Caco-2 (cell line): ENCODE data around the gene DBH. TPM values are rescaled to one million over a fixed set of nuclear protein-coding genes. Genes with fewer than 3 reads are reported as not detected.

Source experiments
- BruUV-seq: library from RNA; stranded (reverse); fragments of 400-500 nt; replicated peaks from 2 replicates; lab custom pipeline; 2021; lab: Mats Ljungman, UMichigan
- CTCF ChIA-PET: fragments of 300-600 bp; sonication (Branson Sonifier 250); formaldehyde crosslinking; loops from one replicate; lab custom pipeline; 2022; ENCODE audit warnings: antibody characterized with exemption; lab: Charles Lee
- POLR2A ChIA-PET: fragments of 300-600 bp; sonication (Branson Sonifier 250); formaldehyde crosslinking; loops from one replicate; lab custom pipeline; 2022; ENCODE audit warnings: antibody characterized with exemption; lab: Charles Lee
- DNase-seq, 2 experiments: peaks; one replicate each; pipeline versions ENCODE4 v3.0.0 to v3.0.0-alpha.2; 2020 to 2022
- H3K27me3 ChIP-seq: replicated peaks from 2 replicates; pipeline ENCODE4 v1.6.0; 2011; ENCODE audit warnings: low read length; ENCODE audit not compliant: control insufficient read depth, insufficient read depth
- H3K36me3 ChIP-seq: 2 replicates; pipeline ENCODE4 v1.5.1; 2011; ENCODE audit warnings: low read length; ENCODE audit not compliant: control insufficient read depth, insufficient read depth
- H3K4me1 ChIP-seq: fragments of 250-450 bp; sonication (Bioruptor Pico); 2 replicates; pipeline ENCODE4 v1.5.1; 2020; ENCODE audit warnings: mild to moderate bottlenecking
- H3K4me3 ChIP-seq: 2 replicates; pipeline ENCODE4 v1.5.1; 2011; ENCODE audit warnings: low read depth, mild to moderate bottlenecking, control low read depth, low read length
- H3K9me3 ChIP-seq: fragments of 250-450 bp; sonication (Bioruptor Pico); 2 replicates; pipeline ENCODE4 v1.5.1; 2020; ENCODE audit warnings: mild to moderate bottlenecking, moderate library complexity
- H3K27ac Mint-ChIP-seq: one replicate; pipeline ENCODE4 v1.8.0; 2022; ENCODE audit warnings: mixed read lengths; ENCODE audit not compliant: unreplicated experiment
- H3K27me3 Mint-ChIP-seq: one replicate; pipeline ENCODE4 v1.8.0; 2022; ENCODE audit warnings: mixed read lengths; ENCODE audit not compliant: insufficient read depth, unreplicated experiment
- H3K36me3 Mint-ChIP-seq: one replicate; pipeline ENCODE4 v1.8.0; 2022; ENCODE audit warnings: mild to moderate bottlenecking, mixed read lengths; ENCODE audit not compliant: insufficient read depth, unreplicated experiment
- H3K4me1 Mint-ChIP-seq: one replicate; pipeline ENCODE4 v1.8.0; 2022; ENCODE audit warnings: low read depth, mixed read lengths; ENCODE audit not compliant: unreplicated experiment
- H3K4me3 Mint-ChIP-seq: one replicate; pipeline ENCODE4 v1.8.0; 2022; ENCODE audit warnings: mild to moderate bottlenecking, moderate library complexity, mixed read lengths; ENCODE audit not compliant: unreplicated experiment
- H3K9me3 Mint-ChIP-seq: one replicate; pipeline ENCODE4 v1.8.0; 2022; ENCODE audit warnings: mixed read lengths; ENCODE audit not compliant: unreplicated experiment
- CTCF ChIP-seq, 2 experiments: fragments of 200-600 bp in 1 of 2; IDR thresholded peaks; 1 replicate in 1 of 2; 2 replicates in 1 of 2; pipeline versions ENCODE4 v1.5.1 to v1.8.0; 2011 to 2022; ENCODE audit warnings: antibody characterized with exemption in 1 of 2, control low read depth in 1 of 2, inconsistent platforms in 1 of 2, low read depth in 1 of 2, low read length in 1 of 2, mild to moderate bottlenecking in 1 of 2, moderate library complexity in 1 of 2; ENCODE audit not compliant: insufficient read depth in 1 of 2, severe bottlenecking in 1 of 2, unreplicated experiment in 1 of 2
- intact Hi-C: fragments of 100-400 bp; cut with micrococcal nuclease; formaldehyde crosslinking; loops from one replicate; pipeline ENCODE4 v1.10.0; 2022; ENCODE audit not compliant: unreplicated experiment
- total RNA-seq: library from RNA; stranded (reverse); gene quantifications from 2 replicates; pipeline ENCODE4 v1.2.3, GENCODE V29; 2022

DBH gene
- total RNA-seq, 1 experiment from 2014 or later = not detected

GRCh38 chr9:133707763-133708245, 71.6 kb downstream of the DBH start:
- no peaks in the 10 kb centered on the region for H3K27me3 ChIP-seq

GRCh38 chr9:133708246-133709014, 72.3 kb downstream of the DBH start:
- Histone ChIP-seq H3K27me3 (no peaks in the 10 kb centered on the region), H3K9me3 (no peaks in the 10 kb centered on the region), H3K4me3 (no peak overlapping the region), H3K4me1 (0 out of 2 replicates have a peak, but pooled peaks cover 6% of the 10 kb centered on the region), H3K36me3 (no peaks in the 10 kb centered on the region)
- CTCF ChIA-PET = interaction anchor here (0.5 to 1.0 kb wide), 3 partner anchors 47 to 104 kb away, joined by 3 to 4 read pairs (median 4); no protein-coding TSS in a partner anchor
- no peaks in the 10 kb centered on the region for H3K9me3 Mint-ChIP-seq
- no peak overlapping the region for H3K27ac Mint-ChIP-seq
- TF ChIP-seq CTCF (IDR thresholded peaks at IDR 0.05; ENCODE audit: insufficient read depth in 1 of 2, low read depth in 1 of 2, low read length in 1 of 2, severe bottlenecking in 1 of 2, unreplicated experiment in 1 of 2) = no peak
- H3K4me1 Mint-ChIP-seq = peaks cover 7% of the 10 kb centered on the region
- no peaks in the 10 kb centered on the region for H3K27me3 Mint-ChIP-seq
- no peaks in the 10 kb centered on the region for H3K36me3 Mint-ChIP-seq
- no TSS peak for BruUV-seq
- intact Hi-C loops = no loop called here
- POLR2A ChIA-PET = no interaction called here
- H3K4me3 Mint-ChIP-seq = no peak overlapping the region
- no peak for DNase-seq

More at GRCh38 chr9:133707763-133708245, 71.6 kb downstream of the DBH start:
- Histone ChIP-seq H3K36me3 (no peaks in the 10 kb centered on the region), H3K4me1 (0 out of 2 replicates have a peak, but pooled peaks cover 4% of the 10 kb centered on the region), H3K4me3 (no peak overlapping the region), H3K9me3 (no peaks in the 10 kb centered on the region)
- no peaks in the 10 kb centered on the region for H3K9me3 Mint-ChIP-seq
- H3K4me1 Mint-ChIP-seq = peaks cover 7% of the 10 kb centered on the region
- CTCF ChIA-PET = no interaction called here
- POLR2A ChIA-PET = no interaction called here
- no peak overlapping the region for H3K4me3 Mint-ChIP-seq
- no peak overlapping the region for H3K27ac Mint-ChIP-seq
- no peaks in the 10 kb centered on the region for H3K27me3 Mint-ChIP-seq
- no peak for TF ChIP-seq CTCF (IDR thresholded peaks at IDR 0.05; ENCODE audit: insufficient read depth in 1 of 2, low read depth in 1 of 2, low read length in 1 of 2, severe bottlenecking in 1 of 2, unreplicated experiment in 1 of 2)
- no peak for DNase-seq
- H3K36me3 Mint-ChIP-seq = no peaks in the 10 kb centered on the region
- intact Hi-C loops = no loop called here
- BruUV-seq = no TSS peak

Other genes with a start within 250 kb of the DBH start
- gene REXO4, start 218.4 kb upstream of the DBH start, total RNA-seq = 43.6 and 44.1 TPM in 2 replicates
- gene ADAMTS13, start 214.0 kb upstream of the DBH start, total RNA-seq = 5.3 and 6.2 TPM in 2 replicates
- 26.0 and 27.0 TPM in 2 replicates for gene CACFD1, start 176.4 kb upstream of the DBH start, total RNA-seq
- gene SLC2A6, start 157.3 kb upstream of the DBH start, total RNA-seq = 7.1 and 8.4 TPM in 2 replicates
- not detected in 2 replicates for gene MYMK, start 111.4 kb upstream of the DBH start, total RNA-seq
- 0.46 and 0.68 TPM in 2 replicates for gene ADAMTSL2, start 101.7 kb upstream of the DBH start, total RNA-seq
- gene FAM163B, start 27.0 kb upstream of the DBH start, total RNA-seq = not detected in 2 replicates
- gene SARDH, start 102.0 kb downstream of the DBH start, total RNA-seq = 0.36 and 0.37 TPM in 2 replicates